Suprapubic skin (tissue), 4 donors: ENCODE data around the gene GOLGA1. TPM values are rescaled to one million over a fixed set of nuclear protein-coding genes. Genes with fewer than 3 reads are reported as not detected.
"Not testable (repeated sequence)": the region's sequence is repeated elsewhere in the genome, so short reads cannot be mapped to it uniquely, and the experiment has no call there.

Source experiments
- DNase-seq, 2 donors: peaks; one replicate each; pipeline ENCODE4 v3.0.0-alpha.2; 2019; ENCODE audit warnings: low spot score in 2 of 2
- H3K27ac ChIP-seq: fragments of 200-600 bp; sonication (generic); one replicate; pipeline ENCODE4 v1.5.1; 2019
- H3K27me3 ChIP-seq: fragments of 200-600 bp; sonication (generic); one replicate; pipeline ENCODE4 v1.5.1; 2019
- H3K36me3 ChIP-seq: fragments of 200-600 bp; sonication (generic); one replicate; pipeline ENCODE4 v1.5.1; 2019
- H3K4me1 ChIP-seq: fragments of 200-600 bp; sonication (generic); one replicate; pipeline ENCODE4 v1.5.1; 2019
- H3K4me3 ChIP-seq: fragments of 200-600 bp; sonication (generic); one replicate; pipeline ENCODE4 v1.5.1; 2019; ENCODE audit warnings: mild to moderate bottlenecking
- H3K9me3 ChIP-seq: fragments of 200-600 bp; sonication (generic); one replicate; pipeline ENCODE4 v1.5.1; 2019
- CTCF ChIP-seq, 2 donors: fragments of 200-600 bp in 1 of 2; fragments of 450-650 bp in 1 of 2; sonication (generic) in 1 of 2; IDR thresholded peaks; one replicate each; pipeline ENCODE4 v1.5.1; 2016 to 2019; ENCODE audit warnings: antibody characterized with exemption in 2 of 2, mild to moderate bottlenecking in 1 of 2, moderate library complexity in 1 of 2
- EP300 ChIP-seq: sonication (generic); formaldehyde crosslinking; IDR thresholded peaks from one replicate; pipeline ENCODE4 v1.6.1; 2017; ENCODE audit warnings: antibody characterized with exemption
- POLR2A ChIP-seq, 2 donors: fragments of 450-650 bp; IDR thresholded peaks; one replicate each; pipeline ENCODE4 v1.6.1; 2017; ENCODE audit warnings: antibody characterized with exemption in 2 of 2, mild to moderate bottlenecking in 2 of 2, moderate library complexity in 2 of 2
- POLR2AphosphoS5 ChIP-seq, 3 donors: sonication (generic); formaldehyde crosslinking; IDR thresholded peaks; one replicate each; pipeline ENCODE4 v1.6.1; 2017; ENCODE audit warnings: antibody characterized with exemption in 3 of 3
- WGBS: methylation state at CpG from one replicate; pipeline ENCODE4 v1.1.5; 2018; 5-methylcytosine and 5-hydroxymethylcytosine counted together
- total RNA-seq, 4 donors: library from RNA; depleted of rRNA; stranded (reverse); fragments of >200 nt; gene quantifications; one replicate each; pipeline ENCODE4 v1.1.0, GENCODE V29; 2016

Gene GOLGA1
- total RNA-seq, 4 donors from 2014 or later: 20.2 to 47.5 (median 24.5) TPM

GRCh38 chr9:124964056-124964455 lies 23.2 kb upstream of the GOLGA1 start:
- Histone ChIP-seq H3K27ac (no peak overlapping the region), H3K4me1 (no peaks in the 10 kb centered on the region), H3K4me3 (no peak overlapping the region), H3K36me3 (no peaks in the 10 kb centered on the region), H3K27me3 (no peaks in the 10 kb centered on the region), H3K9me3 (no peaks in the 10 kb centered on the region)
- 74% methylated on average over 2 of the region's 2 CpGs for WGBS
- no peak for DNase-seq
- TF ChIP-seq CTCF (IDR thresholded peaks at IDR 0.05): no peak
- no peak for TF ChIP-seq EP300
- TF ChIP-seq POLR2AphosphoS5 (IDR thresholded peaks at IDR 0.05): no peak
- no peak for TF ChIP-seq POLR2A (IDR thresholded peaks at IDR 0.05)

GRCh38 chr9:124960409-124960752 lies 19.5 kb upstream of the GOLGA1 start:
- H3K4me1 ChIP-seq: no peaks in the 10 kb centered on the region
- H3K27me3 ChIP-seq: no peaks in the 10 kb centered on the region
- no peak overlapping the region for H3K27ac ChIP-seq
- H3K4me3 ChIP-seq: no peak overlapping the region
- H3K9me3 ChIP-seq: no peaks in the 10 kb centered on the region
- no peaks in the 10 kb centered on the region for H3K36me3 ChIP-seq
- DNase-seq: no peak
- WGBS: 86% methylated on average over 2 of the region's 2 CpGs
- TF ChIP-seq EP300 (no peak), CTCF (IDR thresholded peaks at IDR 0.05) (no peak), POLR2A (IDR thresholded peaks at IDR 0.05) (no peak)

GRCh38 chr9:124959671-124960408 lies 19.0 kb upstream of the GOLGA1 start:
- H3K4me1 ChIP-seq, H3K9me3 ChIP-seq, H3K27me3 ChIP-seq, DNase-seq, H3K36me3 ChIP-seq, H3K27ac ChIP-seq, H3K4me3 ChIP-seq: not testable (repeated sequence)
- WGBS: 90% methylated on average over 9 of the region's 9 CpGs

GRCh38 chr9:124954255-124954654 lies 13.4 kb upstream of the GOLGA1 start:
- WGBS: 90% methylated on average over 1 of the region's 1 CpG
- H3K4me1 ChIP-seq: no peaks in the 10 kb centered on the region
- H3K27ac ChIP-seq: no peak overlapping the region
- no peak for TF ChIP-seq POLR2A (IDR thresholded peaks at IDR 0.05)
- no peak for TF ChIP-seq EP300
- TF ChIP-seq CTCF (IDR thresholded peaks at IDR 0.05): no peak
- TF ChIP-seq POLR2AphosphoS5 (IDR thresholded peaks at IDR 0.05): no peak
- no peaks in the 10 kb centered on the region for H3K9me3 ChIP-seq
- H3K36me3 ChIP-seq: peaks cover 7% of the 10 kb centered on the region
- no peaks in the 10 kb centered on the region for H3K27me3 ChIP-seq
- H3K4me3 ChIP-seq: no peak overlapping the region
- DNase-seq: no peak

GRCh38 chr9:124950050-124950718 lies 9.3 kb upstream of the GOLGA1 start:
- Histone ChIP-seq H3K4me1 (no peaks in the 10 kb centered on the region), H3K27ac (no peak overlapping the region), H3K27me3 (no peaks in the 10 kb centered on the region), H3K36me3 (peaks cover 7% of the 10 kb centered on the region), H3K4me3 (no peak overlapping the region), H3K9me3 (no peaks in the 10 kb centered on the region)
- DNase-seq: no peak
- TF ChIP-seq POLR2A (IDR thresholded peaks at IDR 0.05) (no peak), CTCF (IDR thresholded peaks at IDR 0.05) (no peak), EP300 (no peak), POLR2AphosphoS5 (IDR thresholded peaks at IDR 0.05) (no peak)
- 81% methylated on average over 3 of the region's 3 CpGs for WGBS
